HepG2 (cell line): ENCODE data around the gene POLH. TPM values are rescaled to one million over a fixed set of nuclear protein-coding genes. Genes with fewer than 3 reads are reported as not detected.

ENCODE experiments used
- ATAC-seq: fragments of 200-7000 bp; cut with Tn5 transposase; 3 replicates; pipeline ENCODE4 v1.9.1; 2020; ENCODE audit warnings: mild to moderate bottlenecking, moderate library complexity
- BruUV-seq: library from RNA; stranded (reverse); fragments of 400-500 nt; replicated peaks from 2 replicates; lab custom pipeline; 2021; lab: Mats Ljungman, UMichigan
- CTCF ChIA-PET: fragments of 300-600 bp; formaldehyde crosslinking; extraction: SDS; loops from one replicate; lab custom pipeline; 2021; ENCODE audit warnings: low total read pairs, inconsistent platforms, low intra/inter-chr PET ratio; lab: Yijun Ruan, JAX
- POLR2A ChIA-PET: fragments of 350-600 bp; sonication (Branson Sonifier 250); formaldehyde crosslinking; loops from one replicate; lab custom pipeline; 2020; ENCODE audit warnings: antibody characterized with exemption, inconsistent platforms; lab: Yijun Ruan, JAX
- DNase-seq: peaks from one replicate; pipeline ENCODE4 v3.0.0-alpha.2; 2015; ENCODE audit warnings: low spot score
- FAIRE-seq: peaks from 3 replicates; lab custom pipeline; 2011; peaks lifted over from hg19 to GRCh38; lab: Jason Lieb, UNC
- H2AFZ ChIP-seq: one replicate; pipeline ENCODE4 v1.6.1; 2011; ENCODE audit warnings: low read length, inconsistent platforms
- H3K27ac ChIP-seq: fragments of 300-600 bp; 3 replicates; pipeline ENCODE4 v1.8.0; 2011; ENCODE audit warnings: mixed run types, mild to moderate bottlenecking, mixed read lengths, low read length, inconsistent platforms; ENCODE audit not compliant: insufficient read depth; ENCODE audit errors: extremely low read length
- H3K27me3 ChIP-seq, 2 experiments: fragments of 200-600 bp in 1 of 2; 2 replicates in 1 of 2; 3 replicates in 1 of 2; pipeline versions ENCODE4 v1.6.0 to v1.8.0; 2011; ENCODE audit warnings: low read length in 2 of 2, mild to moderate bottlenecking in 2 of 2, moderate library complexity in 2 of 2, inconsistent platforms in 1 of 2; ENCODE audit not compliant: insufficient read depth in 2 of 2, control insufficient read depth in 1 of 2
- H3K36me3 ChIP-seq, 2 experiments: fragments of 200-600 bp in 1 of 2; replicated peaks in 1 of 2; 2 replicates in 1 of 2; 3 replicates in 1 of 2; pipeline versions ENCODE4 v1.5.1 to v1.8.0; 2011; ENCODE audit warnings: low read length in 2 of 2, inconsistent platforms in 1 of 2; ENCODE audit not compliant: insufficient read depth in 2 of 2, control insufficient read depth in 1 of 2
- H3K4me1 ChIP-seq: 2 replicates; pipeline ENCODE4 v1.5.1; 2012; ENCODE audit warnings: low read length, inconsistent platforms; ENCODE audit not compliant: insufficient read depth
- H3K4me2 ChIP-seq: 2 replicates; pipeline ENCODE4 v1.6.0; 2011; ENCODE audit warnings: low read depth, low read length, inconsistent platforms
- H3K4me3 ChIP-seq, 3 experiments: fragments of 200-600 bp in 1 of 3; sonication (generic), shearing (Covaris generic) in 1 of 3; replicated peaks in 1 of 3; 2 replicates each; pipeline ENCODE4 v1.5.1; 2011 to 2016; ENCODE audit warnings: low read length in 3 of 3, inconsistent platforms in 2 of 3, low read depth in 2 of 3, mild to moderate bottlenecking in 2 of 3, control low read depth in 1 of 3, mixed read lengths in 1 of 3; ENCODE audit not compliant: insufficient read depth in 1 of 3
- H3K79me2 ChIP-seq: one replicate; pipeline ENCODE4 v1.6.1; 2011; ENCODE audit warnings: low read length, inconsistent platforms; ENCODE audit not compliant: insufficient read depth
- H3K9ac ChIP-seq: 2 replicates; pipeline ENCODE4 v1.6.0; 2011; ENCODE audit warnings: mild to moderate bottlenecking, low read depth, low read length, inconsistent platforms; ENCODE audit not compliant: insufficient read depth
- H3K9me3 ChIP-seq: 2 replicates; pipeline ENCODE4 v1.5.1; 2012; ENCODE audit warnings: mild to moderate bottlenecking, low read length
- H4K20me1 ChIP-seq: 2 replicates; pipeline ENCODE4 v1.6.0; 2011; ENCODE audit warnings: inconsistent platforms, mild to moderate bottlenecking, low read length, moderate library complexity; ENCODE audit not compliant: insufficient read depth
- CREBL2 ChIP-seq: sonication (generic); formaldehyde crosslinking; IDR thresholded peaks from 2 replicates; pipeline ENCODE4 v1.8.1; 2023; ENCODE audit warnings: missing genetic modification reagents, mild to moderate bottlenecking, borderline replicate concordance
- MAZ ChIP-seq, 2 experiments: sonication (generic) in 1 of 2; formaldehyde crosslinking in 1 of 2; IDR thresholded peaks; 2 replicates each; pipeline versions ENCODE4 v1.5.0 to v1.6.1; 2012 to 2020; ENCODE audit warnings: low read depth in 2 of 2, mild to moderate bottlenecking in 2 of 2, borderline replicate concordance in 1 of 2, improper control_type of control experiment in 1 of 2, low read length in 1 of 2, missing genetic modification reagents in 1 of 2, moderate library complexity in 1 of 2
- RARG ChIP-seq: sonication (generic); formaldehyde crosslinking; IDR thresholded peaks from 2 replicates; pipeline ENCODE4 v1.4.0; 2020; ENCODE audit warnings: low read depth, mild to moderate bottlenecking, missing genetic modification reagents
- XBP1 ChIP-seq: sonication (generic); formaldehyde crosslinking; IDR thresholded peaks from 2 replicates; pipeline ENCODE4 v1.5.0; 2020; ENCODE audit warnings: missing genetic modification reagents
- ZNF878 ChIP-seq: sonication (generic); formaldehyde crosslinking; IDR thresholded peaks from 2 replicates; pipeline ENCODE4 v1.8.1; 2023; ENCODE audit warnings: mild to moderate bottlenecking, missing genetic modification reagents, moderate library complexity
- WGBS: methylation state at CpG from one replicate; pipeline ENCODE4 v1.1.6; 2017; ENCODE audit warnings: low lambda C conversion rate; 5-methylcytosine and 5-hydroxymethylcytosine counted together
- in situ Hi-C: cut with HindIII; loops from 2 replicates; pipeline ENCODE4 v1.10.0; 2017; ENCODE audit warnings: low pct_unique_long_range_greater_than_20kb; ENCODE audit not compliant: extremely low pct_ligation_motif_present
- intact Hi-C: fragments of 100-400 bp; cut with micrococcal nuclease; formaldehyde crosslinking; loops from one replicate; pipeline ENCODE4 v1.10.0; 2022; ENCODE audit not compliant: unreplicated experiment
- polyA plus RNA-seq, 8 experiments: library from polyadenylated mRNA; depleted of rRNA in 3 of 8; stranded (reverse) in 7 of 8; unstranded in 1 of 8; fragments of >200 nt; fragmentation: Illumina TruSeq in 4 of 8; extraction: Trizol in 4 of 8; gene quantifications; 2 replicates each; pipeline versions ENCODE4 v1.2.1 to v1.2.3, GENCODE V29; 2011 to 2016; ENCODE audit warnings: low read depth in 4 of 8, missing spikeins in 1 of 8, mixed read lengths in 1 of 8; ENCODE audit not compliant: insufficient read depth in 1 of 8
- total RNA-seq, 5 experiments: library from RNA; depleted of rRNA; stranded (reverse); fragments of >200 nt; fragmentation: Illumina TruSeq; extraction: Trizol; gene quantifications; 2 replicates each; pipeline ENCODE4 v1.2.3, GENCODE V29; 2016; ENCODE audit warnings: low read depth in 1 of 5
- TF ChIP-seq, protein P1 (sequence below): sonication (generic); formaldehyde crosslinking; IDR thresholded peaks from 2 replicates; pipeline ENCODE4 v1.4.0; 2020; ENCODE audit warnings: missing genetic modification reagents
- TF ChIP-seq, protein P2 (sequence below): sonication (generic); formaldehyde crosslinking; conservative IDR thresholded peaks from 2 replicates; pipeline ENCODE4 v1.4.0; 2020; ENCODE audit warnings: missing genetic modification reagents

POLH gene
- total and polyA plus RNA-seq, 2 of the 13 experiments (the other 11 are each of a cell fraction or from before 2014, with no cell fraction given): 11.6 to 25.0 TPM

DNA sequence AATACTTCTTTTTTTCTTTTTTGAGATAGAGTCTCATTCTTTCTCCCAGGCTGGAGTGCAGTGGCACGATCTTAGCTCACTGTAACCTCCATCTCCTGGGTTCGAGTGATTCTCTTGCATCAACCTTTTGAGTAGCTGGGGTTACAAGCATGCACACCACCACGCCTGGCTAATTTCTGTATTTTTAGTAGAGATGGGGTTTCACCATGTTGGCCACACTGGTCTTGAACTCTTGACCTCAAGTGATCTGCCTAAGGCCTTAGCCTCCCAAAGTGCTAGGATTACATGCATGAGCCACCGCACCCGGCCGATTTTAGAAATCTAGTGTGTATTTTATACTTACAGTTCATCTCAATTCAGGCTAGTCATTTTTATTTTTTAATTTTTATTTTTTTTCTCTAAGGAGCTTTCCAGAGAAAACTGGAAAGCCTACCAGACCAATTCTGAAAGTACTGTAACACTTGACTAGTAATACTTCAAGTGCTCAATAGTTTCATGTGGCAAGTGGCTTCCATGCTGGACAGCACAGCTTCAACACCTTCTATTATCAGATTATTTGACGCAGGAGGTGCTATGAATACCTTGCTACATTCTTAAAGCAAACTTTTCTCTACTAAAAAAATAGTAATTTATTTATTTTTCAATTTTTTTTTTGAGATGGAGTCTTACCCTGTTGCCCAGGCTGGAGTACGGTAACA, 34.1 kb upstream of the POLH start (continued):
- TF ChIP-seq, protein P1, sequence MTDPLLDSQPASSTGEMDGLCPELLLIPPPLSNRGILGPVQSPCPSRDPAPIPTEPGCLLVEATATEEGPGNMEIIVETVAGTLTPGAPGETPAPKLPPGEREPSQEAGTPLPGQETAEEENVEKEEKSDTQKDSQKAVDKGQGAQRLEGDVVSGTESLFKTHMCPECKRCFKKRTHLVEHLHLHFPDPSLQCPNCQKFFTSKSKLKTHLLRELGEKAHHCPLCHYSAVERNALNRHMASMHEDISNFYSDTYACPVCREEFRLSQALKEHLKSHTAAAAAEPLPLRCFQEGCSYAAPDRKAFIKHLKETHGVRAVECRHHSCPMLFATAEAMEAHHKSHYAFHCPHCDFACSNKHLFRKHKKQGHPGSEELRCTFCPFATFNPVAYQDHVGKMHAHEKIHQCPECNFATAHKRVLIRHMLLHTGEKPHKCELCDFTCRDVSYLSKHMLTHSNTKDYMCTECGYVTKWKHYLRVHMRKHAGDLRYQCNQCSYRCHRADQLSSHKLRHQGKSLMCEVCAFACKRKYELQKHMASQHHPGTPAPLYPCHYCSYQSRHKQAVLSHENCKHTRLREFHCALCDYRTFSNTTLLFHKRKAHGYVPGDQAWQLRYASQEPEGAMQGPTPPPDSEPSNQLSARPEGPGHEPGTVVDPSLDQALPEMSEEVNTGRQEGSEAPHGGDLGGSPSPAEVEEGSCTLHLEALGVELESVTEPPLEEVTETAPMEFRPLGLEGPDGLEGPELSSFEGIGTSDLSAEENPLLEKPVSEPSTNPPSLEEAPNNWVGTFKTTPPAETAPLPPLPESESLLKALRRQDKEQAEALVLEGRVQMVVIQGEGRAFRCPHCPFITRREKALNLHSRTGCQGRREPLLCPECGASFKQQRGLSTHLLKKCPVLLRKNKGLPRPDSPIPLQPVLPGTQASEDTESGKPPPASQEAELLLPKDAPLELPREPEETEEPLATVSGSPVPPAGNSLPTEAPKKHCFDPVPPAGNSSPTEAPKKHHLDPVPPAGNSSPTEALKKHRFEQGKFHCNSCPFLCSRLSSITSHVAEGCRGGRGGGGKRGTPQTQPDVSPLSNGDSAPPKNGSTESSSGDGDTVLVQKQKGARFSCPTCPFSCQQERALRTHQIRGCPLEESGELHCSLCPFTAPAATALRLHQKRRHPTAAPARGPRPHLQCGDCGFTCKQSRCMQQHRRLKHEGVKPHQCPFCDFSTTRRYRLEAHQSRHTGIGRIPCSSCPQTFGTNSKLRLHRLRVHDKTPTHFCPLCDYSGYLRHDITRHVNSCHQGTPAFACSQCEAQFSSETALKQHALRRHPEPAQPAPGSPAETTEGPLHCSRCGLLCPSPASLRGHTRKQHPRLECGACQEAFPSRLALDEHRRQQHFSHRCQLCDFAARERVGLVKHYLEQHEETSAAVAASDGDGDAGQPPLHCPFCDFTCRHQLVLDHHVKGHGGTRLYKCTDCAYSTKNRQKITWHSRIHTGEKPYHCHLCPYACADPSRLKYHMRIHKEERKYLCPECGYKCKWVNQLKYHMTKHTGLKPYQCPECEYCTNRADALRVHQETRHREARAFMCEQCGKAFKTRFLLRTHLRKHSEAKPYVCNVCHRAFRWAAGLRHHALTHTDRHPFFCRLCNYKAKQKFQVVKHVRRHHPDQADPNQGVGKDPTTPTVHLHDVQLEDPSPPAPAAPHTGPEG (CRISPR knock-in tag): no peak
- no peak for TF ChIP-seq ZNF878

DNA sequence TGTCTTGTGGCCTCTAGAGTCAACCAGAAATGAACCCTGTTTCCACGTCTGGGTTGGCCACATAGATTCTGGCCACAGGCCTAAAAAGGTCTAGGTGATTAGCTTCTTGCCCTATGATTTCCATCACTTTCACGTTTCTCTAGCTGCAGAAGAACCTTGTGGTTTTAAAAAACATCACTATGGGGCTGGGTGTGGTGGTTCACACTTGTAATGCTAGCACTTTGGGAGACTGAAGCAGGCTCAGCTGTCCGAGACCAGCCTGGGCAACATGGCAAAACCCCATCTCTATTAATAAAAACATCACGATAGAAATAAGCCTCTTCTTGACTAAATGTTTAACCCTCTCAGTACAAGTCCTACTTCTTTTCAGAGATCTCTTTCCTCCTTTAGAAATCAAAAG, 31.5 kb upstream of the POLH start:
- H3K9me3 ChIP-seq: no peaks in the 10 kb centered on the region
- no TSS peak for BruUV-seq
- POLR2A ChIA-PET: no interaction called here
- intact Hi-C loops: no loop called here
- no peak for DNase-seq
- no peak overlapping the region for H3K4me3 ChIP-seq
- no peaks in the 10 kb centered on the region for H3K79me2 ChIP-seq
- H3K4me1 ChIP-seq: no peaks in the 10 kb centered on the region
- no peak overlapping the region for H3K27ac ChIP-seq
- no peaks in the 10 kb centered on the region for H4K20me1 ChIP-seq
- no peak for ATAC-seq
- CTCF ChIA-PET: no interaction called here
- WGBS: 98% methylated on average over 4 of the region's 4 CpGs
- peaks cover 25 to 81% of the 10 kb centered on the region in 2 experiments for H3K36me3 ChIP-seq
- in situ Hi-C loops: no loop called here
- no peak overlapping the region for H3K9ac ChIP-seq
- no peaks in the 10 kb centered on the region for H3K27me3 ChIP-seq
- no peak overlapping the region for H3K4me2 ChIP-seq
- H2AFZ ChIP-seq: no peak overlapping the region
- no peak for FAIRE-seq
- TF ChIP-seq, protein P2, sequence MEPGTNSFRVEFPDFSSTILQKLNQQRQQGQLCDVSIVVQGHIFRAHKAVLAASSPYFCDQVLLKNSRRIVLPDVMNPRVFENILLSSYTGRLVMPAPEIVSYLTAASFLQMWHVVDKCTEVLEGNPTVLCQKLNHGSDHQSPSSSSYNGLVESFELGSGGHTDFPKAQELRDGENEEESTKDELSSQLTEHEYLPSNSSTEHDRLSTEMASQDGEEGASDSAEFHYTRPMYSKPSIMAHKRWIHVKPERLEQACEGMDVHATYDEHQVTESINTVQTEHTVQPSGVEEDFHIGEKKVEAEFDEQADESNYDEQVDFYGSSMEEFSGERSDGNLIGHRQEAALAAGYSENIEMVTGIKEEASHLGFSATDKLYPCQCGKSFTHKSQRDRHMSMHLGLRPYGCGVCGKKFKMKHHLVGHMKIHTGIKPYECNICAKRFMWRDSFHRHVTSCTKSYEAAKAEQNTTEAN: no peak
- no peak for TF ChIP-seq XBP1 (CRISPR knock-in tag)
- no peak for TF ChIP-seq CREBL2 (CRISPR knock-in tag)
- no peak for TF ChIP-seq MAZ (IDR thresholded peaks at IDR 0.05; ENCODE audit: borderline replicate concordance, low read depth, low read length)
- TF ChIP-seq MAZ (CRISPR knock-in tag; IDR thresholded peaks at IDR 0.05; ENCODE audit: low read depth): no peak
- no peak for TF ChIP-seq RARG (CRISPR knock-in tag)
- TF ChIP-seq, protein P1 (CRISPR knock-in tag): no peak
